Right lobe of liver (tissue), 6 donors: ENCODE results near the gene SPATA20. TPM values are rescaled to one million over a fixed set of nuclear protein-coding genes. Genes with fewer than 3 reads are reported as not detected.

ENCODE experiments used
- ATAC-seq, 4 donors: fragments of 200-7000 bp; cut with Tn5 transposase; one replicate each; pipeline ENCODE4 v1.9.1; 2020; ENCODE audit warnings: mild to moderate bottlenecking in 4 of 4, moderate library complexity in 4 of 4
- DNase-seq, 3 donors: peaks; one replicate each; pipeline ENCODE4 v3.0.0-alpha.2; 2020
- H3K27ac ChIP-seq, 3 donors: fragments of 200-600 bp; one replicate each; pipeline ENCODE4 v1.8.0; 2022
- H3K27me3 ChIP-seq, 2 donors: fragments of 200-600 bp; one replicate each; pipeline ENCODE4 v1.8.0; 2022
- H3K36me3 ChIP-seq, 4 donors: fragments of 200-600 bp; sonication (generic) in 1 of 4; one replicate each; pipeline versions ENCODE4 v1.5.1 to v1.8.0; 2017 to 2022; ENCODE audit warnings: control low read depth in 1 of 4
- H3K4me1 ChIP-seq, 4 donors: fragments of 200-600 bp; sonication (generic) in 1 of 4; one replicate each; pipeline versions ENCODE4 v1.5.1 to v1.8.0; 2017 to 2022; ENCODE audit warnings: control low read depth in 1 of 4
- H3K4me3 ChIP-seq, 3 donors: fragments of 200-600 bp; one replicate each; pipeline ENCODE4 v1.8.0; 2022
- H3K9me3 ChIP-seq, 4 donors: fragments of 200-600 bp; sonication (generic) in 1 of 4; one replicate each; pipeline versions ENCODE4 v1.5.1 to v1.8.0; 2017 to 2022; ENCODE audit warnings: control low read depth in 1 of 4
- CTCF ChIP-seq, 4 donors: fragments of 200-600 bp in 3 of 4; fragments of 450-650 bp in 1 of 4; IDR thresholded peaks; one replicate each; pipeline versions ENCODE4 v1.5.1 to v1.8.0; 2016 to 2022; ENCODE audit warnings: antibody characterized with exemption in 4 of 4, mild to moderate bottlenecking in 2 of 4
- POLR2A ChIP-seq: fragments of 450-650 bp; IDR thresholded peaks from one replicate; pipeline ENCODE4 v1.6.1; 2017; ENCODE audit warnings: antibody characterized with exemption, mild to moderate bottlenecking
- WGBS: methylation state at CpG from one replicate; pipeline ENCODE4 v1.1.6; 2018; ENCODE audit warnings: low coverage, low lambda C conversion rate; ENCODE audit not compliant: insufficient coverage; ENCODE audit errors: missing lambda C conversion rate; 5-methylcytosine and 5-hydroxymethylcytosine counted together
- intact Hi-C, 2 donors: fragments of 100-400 bp; cut with DNase I; formaldehyde crosslinking; loops; one replicate each; pipeline versions ENCODE4 v1.11.2 to v1.14.1; 2022
- total RNA-seq, 6 experiments: library from RNA; depleted of rRNA in 2 of 6; stranded (reverse); fragments of >200 nt in 2 of 6; fragmentation: NEBNext Ultra II Directional in 3 of 6; extraction: Animal tissue kit (Norgen Biotek cat#: 25700) in 3 of 6; gene quantifications; one replicate each; pipeline versions ENCODE4 v1.1.0 to v1.2.4, GENCODE V29; 2016 to 2023
- donor health status: DM: no; HTN: yes; CAD: no.
- donor health status: DM: no; HTN: no; CAD: no.
- donor health status: DM: no; HTN: no; CAD: no.
- donor health status: DM: no; HTN: yes; CAD: no.
- donor health status: DM: no; HTN: yes; CAD: no.

SPATA20 gene
- total RNA-seq, 6 experiments from 2014 or later = 29.6 to 203 (median 34.2) TPM

GRCh38 chr17:50557630-50558029 lies 10.7 kb downstream of the SPATA20 start:
- TF ChIP-seq CTCF (IDR thresholded peaks at IDR 0.05) (no peak), POLR2A (no peak)
- intact Hi-C loops = loop anchor here in 1 of 2 donors (10.0 kb wide), 1 partner anchor 277 kb away; the partner anchor contains the start of gene WFIKKN2
- H3K27ac ChIP-seq = no peak overlapping the region

GRCh38 chr17:50558091-50558490 lies 11.1 kb downstream of the SPATA20 start:
- peaks cover 0 to 5% (median 0%) of the 10 kb centered on the region in 4 donors for H3K36me3 ChIP-seq
- no peak overlapping the region for H3K27ac ChIP-seq
- peaks cover 4 to 29% of the 10 kb centered on the region in 2 donors for H3K27me3 ChIP-seq
- ATAC-seq (no peak), DNase-seq (no peak)
- intact Hi-C loops = loop anchor here in 1 of 2 donors (10.0 kb wide), 1 partner anchor 277 kb away; the partner anchor contains the start of gene WFIKKN2
- peaks cover 0 to 22% (median 6%) of the 10 kb centered on the region in 4 donors for H3K4me1 ChIP-seq
- H3K9me3 ChIP-seq = no peaks in the 10 kb centered on the region
- TF ChIP-seq CTCF (IDR thresholded peaks at IDR 0.05) = no peak
- no peak for TF ChIP-seq POLR2A
- no peak overlapping the region for H3K4me3 ChIP-seq
- no CpG with 5 or more reads among the region's 4 CpGs for WGBS

More at GRCh38 chr17:50557630-50558029, 10.7 kb downstream of the SPATA20 start:
- no peaks in the 10 kb centered on the region for H3K9me3 ChIP-seq
- DNase-seq (no peak), ATAC-seq (no peak)
- H3K27me3 ChIP-seq = peaks cover 4 to 29% of the 10 kb centered on the region in 2 donors
- H3K4me1 ChIP-seq = peaks cover 0 to 22% (median 6%) of the 10 kb centered on the region in 4 donors
- peaks cover 0 to 5% (median 0%) of the 10 kb centered on the region in 4 donors for H3K36me3 ChIP-seq
- no peak overlapping the region for H3K4me3 ChIP-seq
- 95% methylated on average over 2 of the region's 4 CpGs for WGBS

- peaks cover 0 to 22% (median 6%) of the 10 kb centered on the region in 4 donors for H3K4me1 ChIP-seq
- H3K27ac ChIP-seq = no peak overlapping the region
- TF ChIP-seq POLR2A (no peak), CTCF (IDR thresholded peaks at IDR 0.05) (no peak)
- no peak for DNase-seq
- WGBS = 24% methylated on average over 8 of the region's 18 CpGs
- H3K27me3 ChIP-seq = peaks cover 4 to 29% of the 10 kb centered on the region in 2 donors
- H3K9me3 ChIP-seq = no peaks in the 10 kb centered on the region
- ATAC-seq = no peak
- no peak overlapping the region for H3K4me3 ChIP-seq
- H3K36me3 ChIP-seq = peaks cover 0 to 5% (median 0%) of the 10 kb centered on the region in 4 donors
- intact Hi-C loops = loop anchor here in 1 of 2 donors (10.0 kb wide), 1 partner anchor 276 kb away; the partner anchor contains the start of gene WFIKKN2
Observed at GRCh38 chr17:50558581-50558940, 11.6 kb downstream of the SPATA20 start.

- WGBS = 6% methylated on average over 14 of the region's 55 CpGs
- TF ChIP-seq POLR2A (no peak), CTCF (IDR thresholded peaks at IDR 0.05) (no peak)
- no peaks in the 10 kb centered on the region for H3K9me3 ChIP-seq
- peaks cover 4 to 29% of the 10 kb centered on the region in 2 donors for H3K27me3 ChIP-seq
- intact Hi-C loops = loop anchor here in 1 of 2 donors (10.0 kb wide), 1 partner anchor 276 kb away; the partner anchor contains the start of gene WFIKKN2
- DNase-seq = no peak
- H3K4me1 ChIP-seq = peaks cover 0 to 22% (median 6%) of the 10 kb centered on the region in 4 donors
- no peak for ATAC-seq
- peaks cover 0 to 5% (median 0%) of the 10 kb centered on the region in 4 donors for H3K36me3 ChIP-seq
- no peak overlapping the region for H3K27ac ChIP-seq
- H3K4me3 ChIP-seq = no peak overlapping the region
Observed at GRCh38 chr17:50558941-50559614, 12.1 kb downstream of the SPATA20 start.
